Natural killer cell (primary cell): ENCODE results near the gene SDC4. TPM values are rescaled to one million over a fixed set of nuclear protein-coding genes. Genes with fewer than 3 reads are reported as not detected.

Experiments
- ATAC-seq, 3 donors: fragments of 150-1000 bp in 2 of 3; fragments of 200-7000 bp in 1 of 3; cut with Tn5 transposase; 1 replicate in 1 of 3; 2 replicates in 2 of 3; pipeline ENCODE4 v1.10.0; 2021; ENCODE audit warnings: mild to moderate bottlenecking in 2 of 3, moderate library complexity in 2 of 3
- DNase-seq, 2 donors: peaks; one replicate each; pipeline versions ENCODE4 v3.0.0 to v3.0.0-alpha.2; 2013 to 2021; ENCODE audit warnings: mixed read lengths in 1 of 2
- H3K27ac ChIP-seq: one replicate; pipeline ENCODE4 v1.5.1; 2013; ENCODE audit warnings: mild to moderate bottlenecking, low read length
- H3K27me3 ChIP-seq: one replicate; pipeline ENCODE4 v1.6.1; 2013; ENCODE audit warnings: low read length; ENCODE audit not compliant: control insufficient read depth, insufficient read depth
- H3K36me3 ChIP-seq: one replicate; pipeline ENCODE4 v1.6.1; 2013; ENCODE audit warnings: low read length; ENCODE audit not compliant: control insufficient read depth, insufficient read depth
- H3K4me1 ChIP-seq: one replicate; pipeline ENCODE4 v1.6.1; 2013; ENCODE audit warnings: low read length; ENCODE audit not compliant: control insufficient read depth, insufficient read depth
- H3K4me3 ChIP-seq: one replicate; pipeline ENCODE4 v1.5.1; 2013; ENCODE audit warnings: low read length
- H3K9me3 ChIP-seq: one replicate; pipeline ENCODE4 v1.6.1; 2013; ENCODE audit warnings: low read length; ENCODE audit not compliant: control insufficient read depth, insufficient read depth
- H3K27ac Mint-ChIP-seq, 2 donors: one replicate each; pipeline ENCODE4 v1.8.0; 2022; ENCODE audit warnings: mild to moderate bottlenecking in 2 of 2, mixed read lengths in 2 of 2, moderate library complexity in 1 of 2
- H3K27me3 Mint-ChIP-seq, 2 donors: one replicate each; pipeline ENCODE4 v1.8.0; 2022; ENCODE audit warnings: low read depth in 2 of 2, mixed read lengths in 2 of 2
- H3K36me3 Mint-ChIP-seq: one replicate; pipeline ENCODE4 v1.8.0; 2022; ENCODE audit warnings: mixed read lengths
- H3K4me1 Mint-ChIP-seq, 2 donors: one replicate each; pipeline ENCODE4 v1.8.0; 2022; ENCODE audit warnings: mixed read lengths in 2 of 2
- H3K4me3 Mint-ChIP-seq: one replicate; pipeline ENCODE4 v1.8.0; 2022; ENCODE audit warnings: mild to moderate bottlenecking, moderate library complexity, mixed read lengths
- H3K9me3 Mint-ChIP-seq, 2 donors: one replicate each; pipeline ENCODE4 v1.8.0; 2022; ENCODE audit warnings: mixed read lengths in 2 of 2
- WGBS: methylation state at CpG from one replicate; pipeline ENCODE4 v1.1.7; 2013; ENCODE audit warnings: missing lambda C conversion rate; ENCODE audit not compliant: insufficient coverage; 5-methylcytosine and 5-hydroxymethylcytosine counted together
- intact Hi-C: fragments of 100-400 bp; cut with micrococcal nuclease; formaldehyde crosslinking; loops from one replicate; pipeline ENCODE4 v1.14.2; 2022
- total RNA-seq, 4 donors: library from RNA; stranded (reverse); fragments of 120-200 nt in 1 of 4; gene quantifications; one replicate each; pipeline versions ENCODE4 v1.2.3 to v1.2.4, GENCODE V29; 2013 to 2022
- TF ChIP-seq, protein P1 (sequence below): fragments of 200-600 bp; IDR thresholded peaks from one replicate; pipeline ENCODE4 v1.8.0; 2022; ENCODE audit warnings: antibody characterized with exemption

The SDC4 gene
- total RNA-seq, 3 donors from 2014 or later (not counting 1 experiment from before 2014, with no cell fraction given) = 0.45 to 1.8 (median 1.5) TPM

DNA sequence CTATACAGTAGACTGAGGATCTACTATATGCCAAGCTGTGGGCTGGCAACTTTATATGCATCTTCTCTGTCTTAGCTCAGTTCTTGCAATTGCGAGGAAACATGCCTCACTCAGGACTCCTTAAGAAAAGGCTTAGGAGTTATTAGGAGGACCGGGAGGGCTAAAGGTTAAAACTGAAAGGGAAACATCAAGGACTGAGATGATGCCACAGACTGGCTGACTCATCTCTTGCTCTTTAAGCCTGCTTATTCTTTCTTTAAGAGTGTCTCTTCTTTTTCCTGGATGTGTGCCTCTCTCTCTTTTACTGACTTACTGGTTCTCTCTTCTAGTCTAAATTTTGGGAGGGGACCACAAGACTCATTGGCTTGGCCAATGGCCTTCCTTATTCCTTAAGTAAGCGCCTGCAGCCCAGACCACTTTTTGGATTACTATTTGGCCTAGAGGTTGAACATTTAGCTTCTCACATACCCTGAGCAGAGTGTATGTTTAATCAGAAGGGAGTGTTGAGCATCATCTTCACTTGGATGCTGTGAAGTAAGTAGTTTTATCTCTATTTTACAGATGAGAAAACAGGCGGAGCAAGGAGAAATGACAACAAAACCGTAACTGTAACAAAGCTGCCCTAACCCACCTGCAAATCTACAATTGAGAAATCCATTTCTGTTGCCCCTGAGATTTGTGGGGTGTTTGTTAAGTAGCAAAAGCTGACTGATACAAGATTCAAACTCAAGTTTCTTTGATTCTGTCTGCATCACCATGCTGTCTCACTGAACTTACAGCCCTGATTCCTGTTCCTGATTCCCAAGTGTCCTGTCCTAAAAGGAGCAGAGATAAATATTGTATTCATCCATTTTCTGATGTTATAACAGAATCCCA is 7.2 kb upstream of the SDC4 start:
- Mint-ChIP-seq H3K36me3 (no peaks in the 10 kb centered on the region), H3K4me3 (no peak overlapping the region), H3K4me1 (no peaks in the 10 kb centered on the region), H3K9me3 (no peaks in the 10 kb centered on the region), H3K27ac (no peak overlapping the region), H3K27me3 (no peaks in the 10 kb centered on the region)
- intact Hi-C loops = loop anchor here (10.0 kb wide), 1 partner anchor 61 kb away; no protein-coding TSS in a partner anchor
- no peak for DNase-seq
- ATAC-seq = no peak
- H3K9me3 ChIP-seq = no peaks in the 10 kb centered on the region
- WGBS = 54% methylated on average over 3 of the region's 5 CpGs
- H3K27ac ChIP-seq = no peak overlapping the region
- H3K4me1 ChIP-seq = no peaks in the 10 kb centered on the region
- TF ChIP-seq, protein P1, sequence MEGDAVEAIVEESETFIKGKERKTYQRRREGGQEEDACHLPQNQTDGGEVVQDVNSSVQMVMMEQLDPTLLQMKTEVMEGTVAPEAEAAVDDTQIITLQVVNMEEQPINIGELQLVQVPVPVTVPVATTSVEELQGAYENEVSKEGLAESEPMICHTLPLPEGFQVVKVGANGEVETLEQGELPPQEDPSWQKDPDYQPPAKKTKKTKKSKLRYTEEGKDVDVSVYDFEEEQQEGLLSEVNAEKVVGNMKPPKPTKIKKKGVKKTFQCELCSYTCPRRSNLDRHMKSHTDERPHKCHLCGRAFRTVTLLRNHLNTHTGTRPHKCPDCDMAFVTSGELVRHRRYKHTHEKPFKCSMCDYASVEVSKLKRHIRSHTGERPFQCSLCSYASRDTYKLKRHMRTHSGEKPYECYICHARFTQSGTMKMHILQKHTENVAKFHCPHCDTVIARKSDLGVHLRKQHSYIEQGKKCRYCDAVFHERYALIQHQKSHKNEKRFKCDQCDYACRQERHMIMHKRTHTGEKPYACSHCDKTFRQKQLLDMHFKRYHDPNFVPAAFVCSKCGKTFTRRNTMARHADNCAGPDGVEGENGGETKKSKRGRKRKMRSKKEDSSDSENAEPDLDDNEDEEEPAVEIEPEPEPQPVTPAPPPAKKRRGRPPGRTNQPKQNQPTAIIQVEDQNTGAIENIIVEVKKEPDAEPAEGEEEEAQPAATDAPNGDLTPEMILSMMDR = no peak
- H3K36me3 ChIP-seq = no peaks in the 10 kb centered on the region
- no peak overlapping the region for H3K4me3 ChIP-seq
- H3K27me3 ChIP-seq = no peaks in the 10 kb centered on the region

- intact Hi-C loops = loop anchor here (10.0 kb wide), 1 partner anchor 60 kb away; no protein-coding TSS in a partner anchor
- Histone ChIP-seq H3K9me3 (no peaks in the 10 kb centered on the region), H3K27ac (no peak overlapping the region), H3K4me3 (no peak overlapping the region), H3K27me3 (no peaks in the 10 kb centered on the region), H3K4me1 (no peaks in the 10 kb centered on the region), H3K36me3 (no peaks in the 10 kb centered on the region)
- DNase-seq = no peak
- Mint-ChIP-seq H3K36me3 (no peaks in the 10 kb centered on the region), H3K4me1 (no peaks in the 10 kb centered on the region), H3K27me3 (no peaks in the 10 kb centered on the region), H3K4me3 (no peak overlapping the region), H3K27ac (no peak overlapping the region), H3K9me3 (no peaks in the 10 kb centered on the region)
- WGBS = 78% methylated on average over 9 of the region's 9 CpGs
- TF ChIP-seq, protein P1 = no peak
- ATAC-seq = no peak
Observed at GRCh38 chr20:45354423-45355208, 6.4 kb upstream of the SDC4 start.

GRCh38 chr20:45353746-45354145 is 5.5 kb upstream of the SDC4 start:
- no peak overlapping the region for H3K4me3 Mint-ChIP-seq
- DNase-seq = no peak
- no peak overlapping the region for H3K27ac Mint-ChIP-seq
- Histone ChIP-seq H3K27me3 (no peaks in the 10 kb centered on the region), H3K4me1 (no peaks in the 10 kb centered on the region), H3K36me3 (no peaks in the 10 kb centered on the region), H3K4me3 (no peak overlapping the region), H3K9me3 (no peaks in the 10 kb centered on the region), H3K27ac (no peak overlapping the region)
- no peaks in the 10 kb centered on the region for H3K27me3 Mint-ChIP-seq
- no peaks in the 10 kb centered on the region for H3K4me1 Mint-ChIP-seq
- H3K9me3 Mint-ChIP-seq = no peaks in the 10 kb centered on the region
- TF ChIP-seq, protein P1 = no peak
- WGBS = 100% methylated on average over 1 of the region's 1 CpG
- intact Hi-C loops = loop anchor here (10.0 kb wide), 1 partner anchor 59 kb away; no protein-coding TSS in a partner anchor
- no peaks in the 10 kb centered on the region for H3K36me3 Mint-ChIP-seq
- no peak for ATAC-seq
